ENCODE measurements around the gene SLC46A1.

- TF ChIP-seq NFYB (CRISPR knock-in tag; IDR thresholded peaks at IDR 0.05) (0 out of 2 replicates have a peak, but pooled peaks have one; percentile 34), SP1 (IDR thresholded peaks at IDR 0.05) (no peak), SP1 (CRISPR knock-in tag; IDR thresholded peaks at IDR 0.05) (peak; percentile 82), KDM6A (CRISPR knock-in tag; IDR thresholded peaks at IDR 0.05; ENCODE audit: low read depth) (no peak), CTCF (CRISPR knock-in tag; IDR thresholded peaks at IDR 0.05) (peak; percentile 24; the same call in 1 of the 2 replicates), KLF9 (CRISPR knock-in tag; IDR thresholded peaks at IDR 0.05; ENCODE audit: low read depth) (no peak), ATF1 (CRISPR knock-in tag; IDR thresholded peaks at IDR 0.05) (peak; percentile 75), TRIM22 (IDR thresholded peaks at IDR 0.05) (no peak)
- TF ChIP-seq, protein P1, sequence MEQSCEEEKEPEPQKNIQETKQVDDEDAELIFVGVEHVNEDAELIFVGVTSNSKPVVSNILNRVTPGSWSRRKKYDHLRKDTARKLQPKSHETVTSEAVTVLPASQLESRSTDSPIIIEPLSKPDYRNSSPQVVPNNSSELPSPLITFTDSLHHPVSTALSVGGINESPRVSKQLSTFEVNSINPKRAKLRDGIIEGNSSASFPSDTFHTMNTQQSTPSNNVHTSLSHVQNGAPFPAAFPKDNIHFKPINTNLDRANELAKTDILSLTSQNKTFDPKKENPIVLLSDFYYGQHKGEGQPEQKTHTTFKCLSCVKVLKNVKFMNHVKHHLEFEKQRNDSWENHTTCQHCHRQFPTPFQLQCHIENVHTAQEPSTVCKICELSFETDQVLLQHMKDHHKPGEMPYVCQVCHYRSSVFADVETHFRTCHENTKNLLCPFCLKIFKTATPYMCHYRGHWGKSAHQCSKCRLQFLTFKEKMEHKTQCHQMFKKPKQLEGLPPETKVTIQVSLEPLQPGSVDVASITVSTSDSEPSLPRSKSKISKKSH (CRISPR knock-in tag; IDR thresholded peaks at IDR 0.05; ENCODE audit: borderline replicate concordance) = no peak
These were observed 48.7 kb downstream of the SLC46A1 start, which contains the start of gene POLDIP2 for GRCh38 chr17:28357061-28357900.
